WTC11 (cell line): ENCODE results near the gene ZNF683. TPM values are rescaled to one million over a fixed set of nuclear protein-coding genes. Genes with fewer than 3 reads are reported as not detected.
A peak's percentile ranks its signal among the peaks of the same experiment; 100 is the strongest.
"Not testable (repeated sequence)": the region's sequence is repeated elsewhere in the genome, so short reads cannot be mapped to it uniquely, and the experiment has no call there.

Experiments
- ATAC-seq: fragments of 200-7000 bp; cut with Tn5 transposase; 2 replicates; pipeline ENCODE4 v1.10.0; 2021; ENCODE audit warnings: mild to moderate bottlenecking, moderate library complexity
- Bru-seq: library from RNA; stranded (reverse); fragments of 400-500 nt; gene quantifications from one replicate; lab custom pipeline; 2021; lab: Mats Ljungman, UMichigan
- CTCF ChIA-PET: fragments of 300-600 bp; sonication (Branson Sonifier 250); formaldehyde crosslinking; loops from one replicate; lab custom pipeline; 2021; ENCODE audit warnings: antibody characterized with exemption; lab: Charles Lee
- POLR2A ChIA-PET: fragments of 350-600 bp; sonication (Branson Sonifier 250); formaldehyde crosslinking; loops from one replicate; lab custom pipeline; 2021; ENCODE audit warnings: antibody characterized with exemption; lab: Charles Lee
- DNase-seq: peaks from one replicate; pipeline ENCODE4 v3.0.0; 2021; ENCODE audit warnings: low spot score
- H3K27ac Mint-ChIP-seq: 2 replicates; pipeline ENCODE4 v1.8.0; 2021; ENCODE audit warnings: mixed read lengths
- H3K27me3 Mint-ChIP-seq: 2 replicates; pipeline ENCODE4 v1.8.0; 2021; ENCODE audit warnings: low read depth, mild to moderate bottlenecking, moderate library complexity, mixed read lengths
- H3K36me3 Mint-ChIP-seq: 2 replicates; pipeline ENCODE4 v1.8.0; 2021; ENCODE audit warnings: mixed read lengths
- H3K4me1 Mint-ChIP-seq: 2 replicates; pipeline ENCODE4 v1.8.0; 2022; ENCODE audit warnings: mixed read lengths
- H3K4me3 Mint-ChIP-seq: 2 replicates; pipeline ENCODE4 v1.8.0; 2021; ENCODE audit warnings: mild to moderate bottlenecking, moderate library complexity, mixed read lengths
- H3K9me3 Mint-ChIP-seq: 2 replicates; pipeline ENCODE4 v1.8.0; 2021; ENCODE audit warnings: mixed read lengths
- E2F1 ChIP-seq: sonication (generic); formaldehyde crosslinking; IDR thresholded peaks from 2 replicates; pipeline ENCODE4 v1.8.0; 2022; ENCODE audit warnings: mild to moderate bottlenecking, missing genetic modification reagents
- ELF4 ChIP-seq: sonication (generic); formaldehyde crosslinking; IDR thresholded peaks from 2 replicates; pipeline ENCODE4 v1.8.1; 2022; ENCODE audit warnings: low read depth, mild to moderate bottlenecking, moderate library complexity, missing genetic modification reagents
- ERG ChIP-seq: fragments of 250-450 bp; sonication (Bioruptor Pico); IDR thresholded peaks from 2 replicates; pipeline ENCODE4 v1.8.0; 2021; ENCODE audit warnings: mild to moderate bottlenecking
- FOXP4 ChIP-seq: sonication (generic); formaldehyde crosslinking; IDR thresholded peaks from 2 replicates; pipeline ENCODE4 v1.8.0; 2022; ENCODE audit warnings: mild to moderate bottlenecking, missing genetic modification reagents
- RELA ChIP-seq: sonication (generic); formaldehyde crosslinking; IDR thresholded peaks from 2 replicates; pipeline ENCODE4 v1.8.1; 2022; ENCODE audit warnings: missing genetic modification reagents, mild to moderate bottlenecking, borderline replicate concordance
- SMAD4 ChIP-seq: sonication (generic); formaldehyde crosslinking; IDR thresholded peaks from 2 replicates; pipeline ENCODE4 v1.8.0; 2022; ENCODE audit warnings: mild to moderate bottlenecking, missing genetic modification reagents
- USF1 ChIP-seq: sonication (generic); formaldehyde crosslinking; IDR thresholded peaks from 2 replicates; pipeline ENCODE4 v1.8.0; 2022; ENCODE audit warnings: mild to moderate bottlenecking, missing genetic modification reagents
- ZNF281 ChIP-seq: sonication (generic); formaldehyde crosslinking; IDR thresholded peaks from 2 replicates; pipeline ENCODE4 v1.8.0; 2023; ENCODE audit warnings: mild to moderate bottlenecking, missing genetic modification reagents
- ZNF317 ChIP-seq: sonication (generic); formaldehyde crosslinking; IDR thresholded peaks from 2 replicates; pipeline ENCODE4 v1.8.1; 2023; ENCODE audit warnings: low read depth, mild to moderate bottlenecking, moderate library complexity, missing genetic modification reagents, borderline replicate concordance
- ZNF532 ChIP-seq: fragments of 250-450 bp; sonication (Bioruptor Pico); IDR thresholded peaks from 2 replicates; pipeline ENCODE4 v1.9.0; 2021; ENCODE audit warnings: mild to moderate bottlenecking, borderline replicate concordance
- long read RNA-seq, 3 experiments: library from RNA in 1 of 3; library from capped mRNA in 1 of 3; library from polyadenylated mRNA in 1 of 3; unstranded in 2 of 3; stranded (forward) in 1 of 3; transcript quantifications; one replicate each; pipeline ENCODE4 v2.0.0, GENCODE V29; 2021
- total RNA-seq: library from RNA; stranded (reverse); gene quantifications from 3 replicates; pipeline ENCODE4 v1.2.3, GENCODE V29; 2021

Gene ZNF683
- total RNA-seq = not detected in 3 replicates
- not detected for Bru-seq, nascent RNA
- long read RNA-seq, experiment 1 = 0 reads
- long read RNA-seq, experiment 2 = 0 reads
- long read RNA-seq, experiment 3 = 0 reads

GRCh38 chr1:26372611-26373010 lies at the start of gene ZNF683:
Gene ZNF683, minus strand, starts transcription at chr1:26372750. Its CDS starts 4,179 bp downstream, at chr1:26368571.
- H3K27ac Mint-ChIP-seq, CTCF ChIA-PET, DNase-seq, H3K36me3 Mint-ChIP-seq, ATAC-seq, H3K9me3 Mint-ChIP-seq, H3K4me3 Mint-ChIP-seq, POLR2A ChIA-PET, H3K27me3 Mint-ChIP-seq: not testable (repeated sequence)
- peaks cover 19% of the 10 kb centered on the region for H3K4me1 Mint-ChIP-seq

- no peaks in the 10 kb centered on the region for H3K9me3 Mint-ChIP-seq
- H3K27me3 Mint-ChIP-seq = no peaks in the 10 kb centered on the region
- TF ChIP-seq ELF4 (CRISPR knock-in tag) (no peak), FOXP4 (CRISPR knock-in tag) (no peak), ZNF281 (CRISPR knock-in tag) (no peak), SMAD4 (no peak), ERG (CRISPR knock-in tag) (no peak), USF1 (no peak)
- peak overlapping the region; percentile 91 for H3K27ac Mint-ChIP-seq
- ATAC-seq (no peak), DNase-seq (no peak)
- ChIA-PET POLR2A (interaction anchor here (0.6 to 3.5 kb wide), 4 partner anchors 10 to 25 kb away, joined by 3 to 35 read pairs (median 5); partner anchors contain the start of genes DHDDS and LIN28A), CTCF (interaction anchor here (0.7 to 6.7 kb wide), 13 partner anchors 9 to 140 kb away, joined by 3 to 85 read pairs (median 12); partner anchors contain the start of genes DHDDS, HMGN2 and LIN28A)
- peak overlapping the region; percentile 61 for H3K4me3 Mint-ChIP-seq
- peaks cover 77% of the 10 kb centered on the region for H3K4me1 Mint-ChIP-seq
- peaks cover 50% of the 10 kb centered on the region for H3K36me3 Mint-ChIP-seq
These were observed 46.9 kb upstream of the ZNF683 start for GRCh38 chr1:26419494-26419893.

- H3K36me3 Mint-ChIP-seq = peaks cover 55% of the 10 kb centered on the region
- peaks cover 82% of the 10 kb centered on the region for H3K4me1 Mint-ChIP-seq
- CTCF ChIA-PET = interaction anchor here (0.6 to 6.7 kb wide), 13 partner anchors 9 to 407 kb away, joined by 3 to 85 read pairs (median 12); partner anchors contain the start of genes DHDDS, HMGN2 and LIN28A
- H3K27ac Mint-ChIP-seq = peak overlapping the region; percentile 100
- POLR2A ChIA-PET = interaction anchor here (0.6 to 3.5 kb wide), 3 partner anchors 10 to 24 kb away, joined by 3 to 35 read pairs (median 7); partner anchors contain the start of genes DHDDS and LIN28A
- no peaks in the 10 kb centered on the region for H3K27me3 Mint-ChIP-seq
- peak overlapping the region; percentile 61 for H3K4me3 Mint-ChIP-seq
- ATAC-seq = peak; percentile 84
- DNase-seq = peak; percentile 95
- H3K9me3 Mint-ChIP-seq = no peaks in the 10 kb centered on the region
- TF ChIP-seq ERG (CRISPR knock-in tag) = no peak
- no peak for TF ChIP-seq E2F1 (CRISPR knock-in tag)
- no peak for TF ChIP-seq FOXP4 (CRISPR knock-in tag)
- TF ChIP-seq ZNF317 (CRISPR knock-in tag) = no peak
- no peak for TF ChIP-seq RELA
- no peak for TF ChIP-seq ZNF532
- no peak for TF ChIP-seq USF1
These were observed 46.4 kb upstream of the ZNF683 start for GRCh38 chr1:26418865-26419349.
